HEK293 (cell line): ENCODE data around the gene NUCKS1.
A peak's percentile ranks its signal among the peaks of the same experiment; 100 is the strongest.

ENCODE experiments used
- GLIS1 ChIP-seq: fragments of 450-650 bp; formaldehyde crosslinking; IDR thresholded peaks from 2 replicates; pipeline ENCODE4 v1.5.1; 2016; ENCODE audit warnings: missing biosample characterization, missing genetic modification characterization
- KLF1 ChIP-seq: fragments of 450-650 bp; formaldehyde crosslinking; IDR thresholded peaks from 2 replicates; pipeline ENCODE4 v1.5.1; 2016; ENCODE audit warnings: missing biosample characterization, missing genetic modification characterization
- KLF7 ChIP-seq: fragments of 450-650 bp; formaldehyde crosslinking; IDR thresholded peaks from 2 replicates; pipeline ENCODE4 v1.5.1; 2016; ENCODE audit warnings: missing biosample characterization, missing genetic modification characterization, borderline replicate concordance
- KLF8 ChIP-seq: fragments of 450-650 bp; formaldehyde crosslinking; IDR thresholded peaks from 2 replicates; pipeline ENCODE4 v1.5.1; 2016; ENCODE audit warnings: missing biosample characterization, missing genetic modification characterization
- MYNN ChIP-seq: fragments of 450-650 bp; formaldehyde crosslinking; IDR thresholded peaks from 2 replicates; pipeline ENCODE4 v1.5.1; 2016; ENCODE audit warnings: missing biosample characterization, missing genetic modification characterization, borderline replicate concordance
- OSR2 ChIP-seq: fragments of 450-650 bp; formaldehyde crosslinking; IDR thresholded peaks from 2 replicates; pipeline ENCODE4 v1.5.1; 2016; ENCODE audit warnings: missing biosample characterization, missing genetic modification characterization
- ZEB2 ChIP-seq: fragments of 450-650 bp; formaldehyde crosslinking; IDR thresholded peaks from 2 replicates; pipeline ENCODE4 v1.5.1; 2016; ENCODE audit warnings: missing biosample characterization, missing genetic modification characterization
- ZFHX2 ChIP-seq: fragments of 450-650 bp; formaldehyde crosslinking; conservative IDR thresholded peaks from 2 replicates; pipeline ENCODE4 v1.5.1; 2016; ENCODE audit warnings: missing biosample characterization, missing genetic modification characterization
- ZFP3 ChIP-seq: fragments of 450-650 bp; formaldehyde crosslinking; IDR thresholded peaks from 2 replicates; pipeline ENCODE4 v1.5.1; 2016; ENCODE audit warnings: low read depth, missing biosample characterization, missing genetic modification characterization
- ZNF16 ChIP-seq: fragments of 450-650 bp; formaldehyde crosslinking; IDR thresholded peaks from 2 replicates; pipeline ENCODE4 v1.5.1; 2016; ENCODE audit warnings: low read depth, missing biosample characterization, missing genetic modification characterization
- ZNF214 ChIP-seq: fragments of 450-650 bp; formaldehyde crosslinking; IDR thresholded peaks from 2 replicates; pipeline ENCODE4 v1.5.1; 2017; ENCODE audit warnings: missing biosample characterization, mild to moderate bottlenecking, missing genetic modification characterization, borderline replicate concordance
- ZNF221 ChIP-seq: fragments of 450-650 bp; formaldehyde crosslinking; IDR thresholded peaks from 2 replicates; pipeline ENCODE4 v1.5.1; 2017; ENCODE audit warnings: missing biosample characterization, missing genetic modification characterization, borderline replicate concordance
- ZNF266 ChIP-seq: fragments of 450-650 bp; formaldehyde crosslinking; IDR thresholded peaks from 2 replicates; pipeline ENCODE4 v1.5.1; 2016; ENCODE audit warnings: missing biosample characterization, missing genetic modification characterization, low read depth
- ZNF341 ChIP-seq: fragments of 450-650 bp; formaldehyde crosslinking; IDR thresholded peaks from 2 replicates; pipeline ENCODE4; 2016; ENCODE audit warnings: low read depth, missing biosample characterization, missing genetic modification characterization
- ZNF354C ChIP-seq: fragments of 450-650 bp; formaldehyde crosslinking; IDR thresholded peaks from 2 replicates; pipeline ENCODE4 v1.5.1; 2016; ENCODE audit warnings: missing biosample characterization, missing genetic modification characterization, low read depth, borderline replicate concordance
- ZNF426 ChIP-seq: fragments of 450-650 bp; formaldehyde crosslinking; IDR thresholded peaks from 2 replicates; pipeline ENCODE4 v1.5.1; 2017; ENCODE audit warnings: missing biosample characterization, missing genetic modification characterization, mild to moderate bottlenecking, inconsistent platforms, moderate library complexity
- ZNF473 ChIP-seq: fragments of 450-650 bp; formaldehyde crosslinking; IDR thresholded peaks from 2 replicates; pipeline ENCODE4 v1.5.1; 2017; ENCODE audit warnings: missing biosample characterization, missing genetic modification characterization
- ZNF549 ChIP-seq: fragments of 450-650 bp; IDR thresholded peaks from 2 replicates; pipeline ENCODE4 v1.5.1; 2018; ENCODE audit warnings: missing biosample characterization, missing genetic modification characterization, mild to moderate bottlenecking, inconsistent platforms, moderate library complexity
- ZNF560 ChIP-seq: fragments of 450-650 bp; formaldehyde crosslinking; IDR thresholded peaks from 2 replicates; pipeline ENCODE4 v1.5.1; 2017; ENCODE audit warnings: missing biosample characterization, missing genetic modification characterization, borderline replicate concordance
- ZNF571 ChIP-seq: fragments of 450-650 bp; formaldehyde crosslinking; IDR thresholded peaks from 2 replicates; pipeline ENCODE4 v1.5.0; 2017; ENCODE audit warnings: missing biosample characterization, missing genetic modification characterization
- ZNF596 ChIP-seq: fragments of 450-650 bp; IDR thresholded peaks from 2 replicates; pipeline ENCODE4 v1.5.0; 2018; ENCODE audit warnings: missing biosample characterization, mild to moderate bottlenecking, missing genetic modification characterization, moderate library complexity
- ZNF785 ChIP-seq: fragments of 450-650 bp; formaldehyde crosslinking; IDR thresholded peaks from 2 replicates; pipeline ENCODE4 v1.5.1; 2016; ENCODE audit warnings: missing biosample characterization, missing genetic modification characterization
- ZNF830 ChIP-seq: fragments of 450-650 bp; IDR thresholded peaks from 2 replicates; pipeline ENCODE4 v1.5.0; 2018; ENCODE audit warnings: missing biosample characterization, missing genetic modification characterization, low read depth, mild to moderate bottlenecking, moderate library complexity
- ZXDB ChIP-seq: fragments of 450-650 bp; formaldehyde crosslinking; IDR thresholded peaks from 2 replicates; pipeline ENCODE4 v1.5.1; 2016; ENCODE audit warnings: missing biosample characterization, missing genetic modification characterization
- TF ChIP-seq, protein P1 (sequence below): fragments of 450-650 bp; formaldehyde crosslinking; IDR thresholded peaks from 2 replicates; pipeline ENCODE4 v1.5.1; 2016; ENCODE audit warnings: missing biosample characterization, missing genetic modification characterization
- TF ChIP-seq, protein P2 (sequence below): fragments of 450-650 bp; formaldehyde crosslinking; IDR thresholded peaks from 2 replicates; pipeline ENCODE4 v1.5.1; 2016; ENCODE audit warnings: missing biosample characterization, missing genetic modification characterization
- TF ChIP-seq, protein P3 (sequence below): fragments of 450-650 bp; IDR thresholded peaks from 2 replicates; pipeline ENCODE4 v1.5.1; 2018; ENCODE audit warnings: missing biosample characterization, mild to moderate bottlenecking, missing genetic modification characterization
- TF ChIP-seq, protein P4 (sequence below): fragments of 450-650 bp; IDR thresholded peaks from 2 replicates; pipeline ENCODE4 v1.5.1; 2018; ENCODE audit warnings: missing biosample characterization, missing genetic modification characterization
- TF ChIP-seq, protein P5 (sequence below): fragments of 450-650 bp; formaldehyde crosslinking; IDR thresholded peaks from 2 replicates; pipeline ENCODE4 v1.5.1; 2016; ENCODE audit warnings: missing biosample characterization, missing genetic modification characterization

NUCKS1 gene

DNA sequence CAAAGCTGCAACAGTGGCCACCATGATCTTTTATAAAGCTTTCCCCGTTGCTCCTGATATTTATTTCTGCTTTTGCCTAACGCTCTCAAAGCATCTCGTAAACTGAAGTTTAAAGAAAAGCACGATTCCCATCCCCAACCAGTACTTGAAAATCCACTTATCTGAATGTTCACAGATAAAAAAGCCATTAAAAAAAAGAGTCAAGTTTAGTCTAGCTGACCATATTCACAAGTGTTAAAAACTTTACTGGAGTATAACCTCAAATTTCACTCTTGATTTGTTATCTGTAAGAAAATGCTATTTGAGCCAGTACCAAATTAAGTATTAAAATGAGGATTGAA, 35.1 kb downstream of the NUCKS1 start (continued):
- TF ChIP-seq, protein P1, sequence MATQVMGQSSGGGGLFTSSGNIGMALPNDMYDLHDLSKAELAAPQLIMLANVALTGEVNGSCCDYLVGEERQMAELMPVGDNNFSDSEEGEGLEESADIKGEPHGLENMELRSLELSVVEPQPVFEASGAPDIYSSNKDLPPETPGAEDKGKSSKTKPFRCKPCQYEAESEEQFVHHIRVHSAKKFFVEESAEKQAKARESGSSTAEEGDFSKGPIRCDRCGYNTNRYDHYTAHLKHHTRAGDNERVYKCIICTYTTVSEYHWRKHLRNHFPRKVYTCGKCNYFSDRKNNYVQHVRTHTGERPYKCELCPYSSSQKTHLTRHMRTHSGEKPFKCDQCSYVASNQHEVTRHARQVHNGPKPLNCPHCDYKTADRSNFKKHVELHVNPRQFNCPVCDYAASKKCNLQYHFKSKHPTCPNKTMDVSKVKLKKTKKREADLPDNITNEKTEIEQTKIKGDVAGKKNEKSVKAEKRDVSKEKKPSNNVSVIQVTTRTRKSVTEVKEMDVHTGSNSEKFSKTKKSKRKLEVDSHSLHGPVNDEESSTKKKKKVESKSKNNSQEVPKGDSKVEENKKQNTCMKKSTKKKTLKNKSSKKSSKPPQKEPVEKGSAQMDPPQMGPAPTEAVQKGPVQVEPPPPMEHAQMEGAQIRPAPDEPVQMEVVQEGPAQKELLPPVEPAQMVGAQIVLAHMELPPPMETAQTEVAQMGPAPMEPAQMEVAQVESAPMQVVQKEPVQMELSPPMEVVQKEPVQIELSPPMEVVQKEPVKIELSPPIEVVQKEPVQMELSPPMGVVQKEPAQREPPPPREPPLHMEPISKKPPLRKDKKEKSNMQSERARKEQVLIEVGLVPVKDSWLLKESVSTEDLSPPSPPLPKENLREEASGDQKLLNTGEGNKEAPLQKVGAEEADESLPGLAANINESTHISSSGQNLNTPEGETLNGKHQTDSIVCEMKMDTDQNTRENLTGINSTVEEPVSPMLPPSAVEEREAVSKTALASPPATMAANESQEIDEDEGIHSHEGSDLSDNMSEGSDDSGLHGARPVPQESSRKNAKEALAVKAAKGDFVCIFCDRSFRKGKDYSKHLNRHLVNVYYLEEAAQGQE = no peak
- no peak for TF ChIP-seq ZNF354C
- TF ChIP-seq ZNF426 (tag by site-specific recombination) = no peak
- no peak for TF ChIP-seq ZNF266
- TF ChIP-seq ZFHX2 (tag by site-specific recombination) = no peak
- TF ChIP-seq ZNF473 (tag by site-specific recombination) = no peak
- TF ChIP-seq, protein P2, sequence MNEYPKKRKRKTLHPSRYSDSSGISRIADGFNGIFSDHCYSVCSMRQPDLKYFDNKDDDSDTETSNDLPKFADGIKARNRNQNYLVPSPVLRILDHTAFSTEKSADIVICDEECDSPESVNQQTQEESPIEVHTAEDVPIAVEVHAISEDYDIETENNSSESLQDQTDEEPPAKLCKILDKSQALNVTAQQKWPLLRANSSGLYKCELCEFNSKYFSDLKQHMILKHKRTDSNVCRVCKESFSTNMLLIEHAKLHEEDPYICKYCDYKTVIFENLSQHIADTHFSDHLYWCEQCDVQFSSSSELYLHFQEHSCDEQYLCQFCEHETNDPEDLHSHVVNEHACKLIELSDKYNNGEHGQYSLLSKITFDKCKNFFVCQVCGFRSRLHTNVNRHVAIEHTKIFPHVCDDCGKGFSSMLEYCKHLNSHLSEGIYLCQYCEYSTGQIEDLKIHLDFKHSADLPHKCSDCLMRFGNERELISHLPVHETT (tag by site-specific recombination) = no peak
- no peak for TF ChIP-seq ZNF596 (tag by site-specific recombination)
- no peak for TF ChIP-seq KLF7 (tag by site-specific recombination)
- no peak for TF ChIP-seq ZNF16 (tag by site-specific recombination)
- TF ChIP-seq, protein P3, sequence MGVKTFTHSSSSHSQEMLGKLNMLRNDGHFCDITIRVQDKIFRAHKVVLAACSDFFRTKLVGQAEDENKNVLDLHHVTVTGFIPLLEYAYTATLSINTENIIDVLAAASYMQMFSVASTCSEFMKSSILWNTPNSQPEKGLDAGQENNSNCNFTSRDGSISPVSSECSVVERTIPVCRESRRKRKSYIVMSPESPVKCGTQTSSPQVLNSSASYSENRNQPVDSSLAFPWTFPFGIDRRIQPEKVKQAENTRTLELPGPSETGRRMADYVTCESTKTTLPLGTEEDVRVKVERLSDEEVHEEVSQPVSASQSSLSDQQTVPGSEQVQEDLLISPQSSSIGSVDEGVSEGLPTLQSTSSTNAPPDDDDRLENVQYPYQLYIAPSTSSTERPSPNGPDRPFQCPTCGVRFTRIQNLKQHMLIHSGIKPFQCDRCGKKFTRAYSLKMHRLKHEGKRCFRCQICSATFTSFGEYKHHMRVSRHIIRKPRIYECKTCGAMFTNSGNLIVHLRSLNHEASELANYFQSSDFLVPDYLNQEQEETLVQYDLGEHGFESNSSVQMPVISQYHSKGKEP (tag by site-specific recombination) = peak; percentile 42; the same call in 1 of the 2 replicates
- no peak for TF ChIP-seq ZNF560 (tag by site-specific recombination)
- no peak for TF ChIP-seq ZNF214 (tag by site-specific recombination)
- no peak for TF ChIP-seq KLF8 (tag by site-specific recombination)
- no peak for TF ChIP-seq ZEB2 (tag by site-specific recombination)
- no peak for TF ChIP-seq ZNF830 (tag by site-specific recombination)
- TF ChIP-seq ZNF571 (tag by site-specific recombination) = no peak
- no peak for TF ChIP-seq KLF1 (tag by site-specific recombination)
- no peak for TF ChIP-seq ZNF549 (tag by site-specific recombination)
- no peak for TF ChIP-seq ZNF785 (tag by site-specific recombination)
- no peak for TF ChIP-seq ZFP3 (tag by site-specific recombination)
- TF ChIP-seq, protein P4, sequence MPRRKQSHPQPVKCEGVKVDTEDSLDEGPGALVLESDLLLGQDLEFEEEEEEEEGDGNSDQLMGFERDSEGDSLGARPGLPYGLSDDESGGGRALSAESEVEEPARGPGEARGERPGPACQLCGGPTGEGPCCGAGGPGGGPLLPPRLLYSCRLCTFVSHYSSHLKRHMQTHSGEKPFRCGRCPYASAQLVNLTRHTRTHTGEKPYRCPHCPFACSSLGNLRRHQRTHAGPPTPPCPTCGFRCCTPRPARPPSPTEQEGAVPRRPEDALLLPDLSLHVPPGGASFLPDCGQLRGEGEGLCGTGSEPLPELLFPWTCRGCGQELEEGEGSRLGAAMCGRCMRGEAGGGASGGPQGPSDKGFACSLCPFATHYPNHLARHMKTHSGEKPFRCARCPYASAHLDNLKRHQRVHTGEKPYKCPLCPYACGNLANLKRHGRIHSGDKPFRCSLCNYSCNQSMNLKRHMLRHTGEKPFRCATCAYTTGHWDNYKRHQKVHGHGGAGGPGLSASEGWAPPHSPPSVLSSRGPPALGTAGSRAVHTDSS (tag by site-specific recombination) = no peak
- peak; percentile 57; the same call in 1 of the 2 replicates for TF ChIP-seq ZXDB
- TF ChIP-seq, protein P5, sequence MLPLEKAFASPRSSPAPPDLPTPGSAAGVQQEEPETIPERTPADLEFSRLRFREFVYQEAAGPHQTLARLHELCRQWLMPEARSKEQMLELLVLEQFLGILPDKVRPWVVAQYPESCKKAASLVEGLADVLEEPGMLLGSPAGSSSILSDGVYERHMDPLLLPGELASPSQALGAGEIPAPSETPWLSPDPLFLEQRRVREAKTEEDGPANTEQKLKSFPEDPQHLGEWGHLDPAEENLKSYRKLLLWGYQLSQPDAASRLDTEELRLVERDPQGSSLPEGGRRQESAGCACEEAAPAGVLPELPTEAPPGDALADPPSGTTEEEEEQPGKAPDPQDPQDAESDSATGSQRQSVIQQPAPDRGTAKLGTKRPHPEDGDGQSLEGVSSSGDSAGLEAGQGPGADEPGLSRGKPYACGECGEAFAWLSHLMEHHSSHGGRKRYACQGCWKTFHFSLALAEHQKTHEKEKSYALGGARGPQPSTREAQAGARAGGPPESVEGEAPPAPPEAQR (tag by site-specific recombination) = no peak
- TF ChIP-seq ZNF221 (tag by site-specific recombination) = no peak
- TF ChIP-seq MYNN (tag by site-specific recombination) = no peak
- no peak for TF ChIP-seq GLIS1 (tag by site-specific recombination)
- no peak for TF ChIP-seq ZNF341 (tag by site-specific recombination)
- peak; percentile 81 for TF ChIP-seq OSR2 (tag by site-specific recombination)
